Superior temporal gyrus (tissue), 1 donor: ENCODE data around the gene SLC38A9.
A peak's percentile ranks its signal among the peaks of the same experiment; 100 is the strongest.
"Not testable (repeated sequence)": the region's sequence is repeated elsewhere in the genome, so short reads cannot be mapped to it uniquely, and the experiment has no call there.

Source experiments
- DNase-seq: peaks from one replicate; pipeline ENCODE4 v3.0.0-alpha.2; 2016; ENCODE audit errors: extremely low spot score

The SLC38A9 gene

DNA sequence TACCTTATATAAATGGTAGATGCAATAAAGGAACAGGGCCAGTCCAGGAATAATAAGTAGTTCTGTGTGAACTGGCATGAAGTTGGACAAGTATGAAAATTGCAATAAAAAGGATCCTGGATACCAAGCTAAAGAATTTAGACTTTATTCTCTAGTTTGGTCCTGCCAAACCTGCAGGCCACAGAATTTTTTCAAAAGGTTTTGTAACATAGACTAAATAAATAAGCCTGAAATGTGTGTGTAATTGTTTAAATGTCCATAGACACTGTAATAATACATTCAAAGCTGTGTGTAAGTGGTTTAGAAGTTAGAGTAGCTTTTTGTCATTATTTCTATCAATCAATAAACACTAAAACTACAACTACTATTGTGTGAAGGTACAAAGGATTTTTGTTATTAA lies 101.6 kb downstream of the SLC38A9 start:
- peak; percentile 8 for DNase-seq

DNA sequence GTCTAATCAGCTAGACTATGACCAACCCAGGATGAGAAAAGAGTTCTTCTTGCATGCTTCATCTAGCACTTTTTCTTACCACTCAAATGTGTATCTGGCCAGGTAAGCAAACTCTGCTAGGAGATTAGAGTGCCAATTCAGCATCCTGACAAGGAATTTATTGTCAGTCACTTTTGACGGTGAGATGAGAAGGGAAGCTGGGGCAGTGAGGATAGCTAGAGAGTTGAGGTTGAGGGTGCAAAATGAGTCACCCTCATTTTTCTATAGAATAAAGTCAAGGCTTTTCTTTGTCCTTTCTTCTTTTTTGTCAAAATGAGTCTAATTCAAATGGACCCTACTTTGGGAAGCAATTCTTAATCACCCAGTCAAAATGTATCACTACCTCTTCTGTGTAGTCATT lies 102.7 kb downstream of the SLC38A9 start:
- no peak for DNase-seq

DNA sequence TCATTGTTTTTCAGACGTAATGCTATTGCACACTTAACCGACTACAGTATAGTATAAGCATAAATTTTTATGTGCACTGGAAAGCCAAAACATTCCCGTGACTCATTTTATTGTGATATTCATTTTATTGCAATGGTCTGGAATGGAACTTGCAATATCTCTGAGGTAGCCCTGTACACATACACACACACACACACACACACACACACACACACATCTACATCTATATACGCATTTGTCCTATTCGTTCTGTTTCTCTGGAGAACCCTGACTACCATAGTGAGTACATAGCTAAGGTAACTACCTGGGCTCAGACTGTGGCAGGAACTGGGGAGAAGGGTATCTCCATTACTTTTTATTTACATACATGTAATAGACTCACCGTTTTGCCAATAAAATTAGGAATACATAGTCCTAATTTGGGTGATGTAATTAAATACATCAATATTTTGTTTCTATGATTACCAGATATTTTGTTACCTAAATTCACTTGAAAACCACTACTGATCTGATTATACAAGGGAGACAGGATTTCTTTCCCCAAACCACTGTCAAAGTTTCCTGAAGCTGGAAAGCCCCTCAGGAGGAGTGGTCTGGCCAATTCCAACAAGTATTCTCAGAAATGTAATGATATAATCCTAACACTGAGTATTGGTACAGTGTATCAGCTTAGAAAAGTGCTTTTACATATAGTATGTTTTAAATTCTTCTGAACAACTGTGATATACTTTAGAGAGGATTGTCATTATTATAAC lies 103.4 kb downstream of the SLC38A9 start:
- no peak for DNase-seq

DNA sequence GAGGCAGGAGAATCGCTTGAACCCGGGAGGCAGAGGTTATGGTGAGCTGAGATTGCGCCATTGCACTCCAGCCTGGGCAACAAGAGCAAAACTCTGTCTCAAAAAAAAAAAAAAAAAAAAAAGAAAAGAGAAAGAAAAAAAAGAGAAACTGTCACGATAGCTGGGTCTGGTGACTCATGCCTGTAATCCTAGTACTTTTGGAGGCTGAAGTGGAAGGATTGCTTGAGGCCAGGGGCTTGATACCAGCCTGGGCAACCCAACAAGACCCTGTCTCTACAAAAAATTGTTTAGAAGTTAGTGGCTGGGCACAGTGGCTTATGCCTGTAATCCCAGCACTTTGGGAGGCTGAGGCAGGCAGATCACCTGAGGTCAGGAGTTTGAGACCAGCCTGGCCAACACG lies 104.8 kb downstream of the SLC38A9 start:
- DNase-seq = not testable (repeated sequence)

DNA sequence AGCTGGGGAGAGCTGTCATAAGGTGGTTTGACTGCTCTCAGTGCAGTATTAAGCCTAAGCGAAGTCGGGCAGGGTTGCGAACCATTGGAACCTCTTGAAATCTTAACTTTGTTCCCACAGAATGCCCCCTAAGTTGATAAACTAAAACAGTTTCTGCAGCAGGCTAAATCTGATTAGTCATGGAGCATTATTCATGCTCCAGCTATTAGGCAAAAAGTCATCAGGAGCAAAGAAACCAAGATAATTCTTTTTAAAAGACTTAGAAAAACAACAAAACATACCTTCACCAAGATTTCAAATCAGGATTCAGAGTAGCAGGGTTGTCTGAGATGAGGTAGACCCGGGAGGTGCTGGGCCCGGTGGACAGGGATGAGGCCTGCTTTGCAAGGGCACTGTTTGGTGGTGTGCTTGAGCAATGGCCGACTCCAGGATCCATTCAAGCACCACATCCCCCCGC lies 107.5 kb downstream of the SLC38A9 start:
- no peak for DNase-seq

DNA sequence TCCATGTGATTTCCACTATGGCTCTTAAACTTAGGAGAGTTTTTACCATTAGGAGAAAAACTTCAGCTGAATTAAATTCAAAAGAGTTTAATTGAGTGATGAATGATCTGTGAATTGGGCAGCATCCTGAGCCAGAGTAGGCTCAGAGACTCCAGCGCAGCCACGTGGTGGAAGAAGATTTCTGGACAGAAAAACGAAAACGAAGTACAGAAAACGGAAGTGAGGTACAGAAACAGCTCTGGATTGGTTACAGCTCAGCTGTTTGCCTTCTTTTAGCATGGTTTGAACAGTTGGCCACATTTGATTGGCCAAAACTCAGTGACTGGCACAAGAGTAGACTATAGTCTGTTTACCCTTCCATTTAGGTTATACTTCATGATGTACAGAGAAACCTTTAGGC lies 108.2 kb downstream of the SLC38A9 start:
- peak; percentile 90 for DNase-seq

DNA sequence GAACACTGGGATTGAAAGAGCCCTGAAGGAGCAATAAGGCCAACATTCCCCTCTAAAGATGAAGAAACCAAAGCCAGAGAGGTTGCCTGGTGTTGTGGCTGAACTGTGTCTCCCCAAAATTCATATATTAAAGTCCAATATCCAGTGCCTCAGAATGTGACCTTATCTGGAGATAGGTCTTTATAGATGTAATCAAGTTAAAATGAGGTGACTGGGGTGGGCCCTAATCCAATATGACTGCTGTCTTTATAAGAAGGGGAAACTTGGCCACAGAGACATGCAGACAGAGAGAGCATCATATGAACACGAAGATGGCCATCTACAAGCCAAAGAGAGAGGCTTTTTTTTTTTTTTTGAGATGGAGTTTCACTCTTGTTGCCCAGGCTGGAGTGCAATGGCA lies 110.5 kb downstream of the SLC38A9 start:
- DNase-seq = no peak

DNA sequence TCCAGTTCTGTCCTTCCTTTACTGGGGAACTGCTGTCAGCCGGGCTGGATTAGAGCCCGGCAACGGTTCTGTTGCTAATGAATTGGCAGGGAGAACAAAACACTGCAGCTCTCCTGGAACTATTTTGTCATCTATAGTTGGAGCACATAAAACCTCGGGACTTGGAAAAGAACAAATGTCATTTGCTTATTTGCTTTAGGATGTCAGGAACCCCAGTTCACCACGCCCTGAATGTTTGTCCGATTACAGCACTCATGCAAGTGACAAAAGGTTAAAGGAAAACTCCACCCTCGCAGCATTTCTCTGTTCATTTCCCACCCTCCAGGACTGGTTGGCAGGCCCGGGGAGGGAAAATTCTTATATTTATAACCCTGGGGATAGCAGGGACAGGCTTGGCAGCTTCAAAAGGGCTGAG lies 110.9 kb downstream of the SLC38A9 start:
- peak; percentile 87 for DNase-seq

DNA sequence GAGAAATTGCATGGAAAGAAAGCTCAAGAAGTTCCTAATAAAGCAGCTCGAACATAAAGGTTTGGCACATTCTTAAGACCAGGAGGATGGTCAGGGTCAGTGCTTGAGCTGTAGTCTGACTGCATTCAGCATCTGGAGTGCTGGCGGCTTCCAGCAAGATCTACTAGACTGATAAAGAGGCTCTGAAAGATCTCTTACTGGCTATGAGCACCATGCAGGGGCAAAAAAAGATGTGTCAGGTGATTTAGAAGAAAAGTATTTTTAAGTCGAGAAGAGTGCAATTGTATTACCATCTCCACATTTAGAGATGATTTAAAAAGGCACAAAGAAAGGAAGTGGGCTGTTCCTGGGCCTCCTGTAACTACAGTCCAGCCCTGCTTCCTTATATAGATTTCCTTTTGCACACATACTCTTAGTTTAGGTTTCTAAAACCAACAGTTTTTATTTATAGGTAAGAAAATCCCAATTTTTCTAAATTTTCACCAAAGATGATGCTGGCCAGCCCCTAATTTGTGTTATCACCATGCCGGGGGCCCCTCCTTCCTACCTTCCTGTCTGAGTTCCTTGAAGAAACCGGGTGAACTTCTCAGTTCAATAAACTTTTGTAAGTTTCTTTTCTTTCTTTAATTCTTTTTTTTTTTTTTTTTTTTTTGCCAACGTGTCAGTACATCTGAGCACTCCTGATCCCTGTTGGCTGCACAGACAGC lies 111.5 kb downstream of the SLC38A9 start:
- peak; percentile 60 for DNase-seq

DNA sequence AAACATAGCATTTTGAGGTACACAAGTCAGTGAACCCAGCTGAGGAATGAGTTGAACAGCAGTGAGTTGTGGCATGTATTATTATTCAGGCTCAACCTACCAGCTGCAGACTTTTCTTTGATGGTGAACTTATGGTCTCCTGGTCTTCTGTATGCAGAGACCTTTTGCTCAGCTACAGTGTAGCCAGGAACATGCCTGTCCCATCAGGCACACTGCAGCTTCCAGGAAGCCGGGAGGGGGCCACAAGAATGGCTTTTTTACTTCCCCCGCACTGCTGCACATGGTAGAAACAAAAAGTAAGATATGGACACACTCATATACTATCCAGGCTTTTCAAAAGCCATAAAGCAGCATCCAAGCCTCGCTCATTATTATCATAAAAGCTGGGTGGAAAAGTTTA lies 112.0 kb downstream of the SLC38A9 start:
- no peak for DNase-seq

DNA sequence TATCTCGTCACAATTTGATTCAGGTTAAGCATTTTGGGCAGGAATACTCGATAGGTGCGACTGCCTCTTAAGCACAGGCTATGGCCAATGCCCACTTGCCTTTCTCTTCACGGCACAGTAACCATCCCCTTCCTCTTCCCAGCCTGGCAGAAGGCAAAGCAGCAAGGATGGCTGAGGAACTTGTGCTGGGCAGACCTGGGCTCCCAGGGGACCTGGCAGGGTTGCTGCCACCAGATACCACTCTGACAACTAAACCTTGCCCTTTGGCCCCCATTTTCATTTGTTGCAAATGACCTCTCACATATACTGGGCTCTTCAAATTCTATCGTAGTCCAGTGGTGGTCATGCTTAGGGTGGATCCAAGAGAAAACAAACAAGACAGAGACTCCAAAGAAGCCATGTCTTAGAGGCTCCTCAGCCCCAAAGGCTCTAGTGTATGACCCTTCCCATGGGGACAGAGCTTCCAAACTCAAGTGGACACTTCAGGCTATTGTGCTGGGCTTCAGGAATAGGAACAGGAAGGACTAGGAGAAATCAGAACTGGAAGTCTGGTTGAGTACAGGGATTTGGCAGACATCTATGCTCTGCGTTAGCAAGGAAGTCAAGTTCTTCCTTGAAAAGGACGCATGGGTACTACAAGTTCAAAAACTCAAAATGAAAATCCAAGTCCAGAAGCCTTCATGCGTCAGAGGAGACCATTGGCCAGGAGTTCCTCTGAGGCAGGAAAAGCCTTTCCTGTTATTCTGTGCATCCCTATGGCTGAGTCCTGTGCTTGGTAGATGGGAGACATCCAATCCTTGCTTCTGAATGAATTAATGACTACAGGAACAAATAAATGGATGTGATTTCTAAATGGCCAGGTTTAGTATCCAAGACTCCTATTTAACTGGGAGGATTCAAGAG lies 112.7 kb downstream of the SLC38A9 start:
- no peak for DNase-seq

DNA sequence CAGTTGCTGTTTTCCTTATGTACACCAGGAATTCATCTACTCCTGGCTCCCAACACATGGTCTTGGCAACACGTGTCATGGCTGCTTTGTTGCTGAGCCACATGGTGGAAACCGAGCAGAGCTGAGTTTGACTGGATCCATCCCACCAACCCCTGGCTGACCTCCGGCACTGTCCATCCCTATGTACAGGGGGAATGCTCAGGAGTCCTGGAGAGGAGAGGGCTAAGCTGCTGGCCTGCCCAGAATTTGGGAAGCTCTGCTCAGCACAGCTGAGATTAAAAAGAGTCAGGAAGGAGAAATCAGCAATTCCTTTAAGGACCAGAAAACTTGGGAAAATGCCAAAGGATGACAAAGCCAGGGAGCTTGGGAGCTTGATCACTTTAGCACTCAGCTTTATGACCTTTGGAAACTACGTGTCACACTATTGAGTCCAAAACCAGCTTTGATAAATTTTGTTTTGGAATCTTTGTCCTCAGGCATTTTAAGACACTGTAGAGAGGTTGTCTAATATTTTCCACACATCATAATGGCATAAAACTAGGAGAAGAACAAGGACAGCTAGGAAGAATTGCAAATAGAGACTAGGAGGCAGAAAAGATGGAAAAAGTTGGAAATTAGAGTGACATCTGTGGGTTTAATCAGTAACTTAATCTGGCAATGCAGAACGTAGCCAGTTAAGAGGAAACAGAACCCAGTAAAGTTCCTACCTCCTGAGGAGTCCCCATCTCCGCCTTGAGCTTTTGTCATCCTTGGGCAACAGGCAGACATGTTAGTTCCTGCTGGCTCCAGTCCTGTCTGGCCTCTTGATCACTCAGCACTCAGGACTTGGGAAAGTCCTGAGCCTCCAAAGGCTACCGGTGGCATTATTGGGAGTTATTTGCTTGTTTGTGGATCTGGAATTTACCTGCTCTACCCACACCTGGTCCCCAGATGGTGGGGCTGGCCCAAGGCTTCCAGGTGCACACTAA lies 114.8 kb downstream of the SLC38A9 start:
- no peak for DNase-seq

DNA sequence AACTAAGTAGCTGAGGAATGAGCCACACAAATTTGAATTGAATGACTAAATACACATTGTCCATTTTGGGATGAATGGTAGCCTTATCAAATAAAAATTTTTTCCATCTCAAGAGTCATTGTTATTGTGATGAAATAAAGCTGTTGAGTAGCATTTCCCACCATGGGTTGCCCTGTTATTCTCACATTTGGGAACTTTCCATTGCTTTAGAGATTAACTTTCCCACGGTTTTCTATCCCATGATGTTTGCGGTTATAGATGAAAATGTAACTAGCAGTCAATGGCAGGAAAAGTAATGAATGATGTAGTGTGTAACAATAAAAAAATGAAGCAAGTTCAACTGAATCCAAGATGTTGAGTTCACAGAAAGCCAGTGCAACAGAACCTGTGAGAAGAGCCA lies 117.5 kb downstream of the SLC38A9 start:
- DNase-seq = no peak

DNA sequence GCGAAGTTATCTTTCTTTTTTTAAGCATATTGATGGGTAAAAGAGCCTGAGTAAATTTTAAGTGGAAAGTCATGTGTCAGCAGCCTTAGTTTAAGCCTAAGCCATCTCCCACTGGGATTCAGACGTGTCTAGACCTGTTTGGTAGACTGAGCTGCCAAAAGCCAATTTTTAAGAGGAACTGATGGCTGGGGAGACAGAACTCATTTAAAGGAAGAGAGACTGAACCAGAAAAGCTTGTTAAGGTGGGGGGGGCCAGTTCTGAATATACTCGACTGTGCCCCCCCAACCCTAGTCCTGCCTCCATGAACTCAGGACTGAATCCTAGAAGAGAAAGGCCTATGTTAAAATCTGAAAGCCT lies 119.0 kb downstream of the SLC38A9 start:
- no peak for DNase-seq

DNA sequence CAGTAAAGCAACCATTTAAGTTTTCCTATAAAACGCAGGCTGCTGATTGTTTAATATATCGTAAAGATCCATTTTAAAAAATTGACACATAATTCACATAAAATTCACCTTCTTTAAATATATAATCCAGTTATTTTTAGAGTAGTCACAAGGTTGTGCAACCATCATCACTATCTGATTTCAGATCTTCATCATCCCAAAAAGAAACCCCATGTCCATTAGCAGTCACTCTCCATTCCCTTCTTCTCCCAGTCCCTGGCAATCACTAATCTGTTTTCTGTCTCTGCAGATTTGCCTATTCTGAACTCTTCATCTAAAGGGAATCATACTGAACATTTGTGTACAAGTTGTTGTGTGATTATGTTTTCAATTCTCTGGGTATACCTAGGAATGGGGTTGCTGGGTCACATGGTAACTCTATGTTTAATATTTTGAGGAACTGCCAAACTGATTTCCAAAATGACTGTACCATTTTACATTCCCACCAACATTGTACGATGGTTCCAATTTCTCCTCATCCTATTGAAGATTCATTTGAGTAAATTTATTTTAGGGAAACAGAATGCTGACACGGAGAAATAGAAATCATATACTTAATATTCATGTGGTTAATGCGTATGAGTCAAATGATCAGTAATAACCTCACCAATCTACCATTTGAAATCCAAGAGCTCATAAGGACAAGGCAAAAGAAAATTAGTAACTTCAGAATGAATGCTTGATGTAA lies 119.6 kb downstream of the SLC38A9 start:
- DNase-seq = no peak

DNA sequence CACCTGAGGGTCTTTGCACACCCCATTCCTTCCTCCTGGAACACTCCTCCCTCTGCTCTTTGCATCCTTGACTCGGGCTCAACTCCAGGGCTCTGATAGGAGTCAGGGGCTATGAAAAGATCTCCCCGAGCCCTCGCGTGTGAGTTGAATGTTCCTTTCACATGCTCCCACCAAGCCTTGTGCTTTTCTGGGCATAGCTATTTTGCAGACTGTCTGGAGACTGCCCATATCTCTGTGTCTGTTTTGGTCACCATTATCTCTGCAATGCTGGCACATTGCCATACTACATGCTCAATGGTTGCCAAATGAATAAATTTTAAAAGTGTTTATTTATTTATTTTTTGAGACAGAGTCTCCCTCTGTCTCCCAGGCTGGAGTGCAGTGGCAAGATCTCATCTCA lies 120.4 kb downstream of the SLC38A9 start:
- DNase-seq = no peak

DNA sequence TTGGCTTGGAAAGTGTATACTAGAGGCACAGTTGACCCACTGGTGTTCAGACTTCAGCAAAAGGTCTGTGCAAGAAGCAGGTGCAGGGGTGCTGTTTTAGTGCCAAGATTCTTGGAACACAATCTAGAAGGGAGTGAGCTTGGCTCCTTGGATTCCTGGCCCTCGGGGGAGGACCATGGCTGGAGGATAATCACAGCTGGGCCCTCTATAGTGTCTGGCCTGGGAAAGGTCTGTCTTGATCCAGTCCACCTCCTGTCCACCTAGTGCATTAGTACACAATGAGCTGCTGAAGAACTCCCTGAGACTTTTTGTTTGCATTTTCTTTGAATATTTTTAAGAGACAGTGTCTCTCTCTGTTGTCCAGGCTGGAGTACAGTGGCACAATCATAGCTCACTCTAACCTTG lies 126.9 kb downstream of the SLC38A9 start:
- no peak for DNase-seq

DNA sequence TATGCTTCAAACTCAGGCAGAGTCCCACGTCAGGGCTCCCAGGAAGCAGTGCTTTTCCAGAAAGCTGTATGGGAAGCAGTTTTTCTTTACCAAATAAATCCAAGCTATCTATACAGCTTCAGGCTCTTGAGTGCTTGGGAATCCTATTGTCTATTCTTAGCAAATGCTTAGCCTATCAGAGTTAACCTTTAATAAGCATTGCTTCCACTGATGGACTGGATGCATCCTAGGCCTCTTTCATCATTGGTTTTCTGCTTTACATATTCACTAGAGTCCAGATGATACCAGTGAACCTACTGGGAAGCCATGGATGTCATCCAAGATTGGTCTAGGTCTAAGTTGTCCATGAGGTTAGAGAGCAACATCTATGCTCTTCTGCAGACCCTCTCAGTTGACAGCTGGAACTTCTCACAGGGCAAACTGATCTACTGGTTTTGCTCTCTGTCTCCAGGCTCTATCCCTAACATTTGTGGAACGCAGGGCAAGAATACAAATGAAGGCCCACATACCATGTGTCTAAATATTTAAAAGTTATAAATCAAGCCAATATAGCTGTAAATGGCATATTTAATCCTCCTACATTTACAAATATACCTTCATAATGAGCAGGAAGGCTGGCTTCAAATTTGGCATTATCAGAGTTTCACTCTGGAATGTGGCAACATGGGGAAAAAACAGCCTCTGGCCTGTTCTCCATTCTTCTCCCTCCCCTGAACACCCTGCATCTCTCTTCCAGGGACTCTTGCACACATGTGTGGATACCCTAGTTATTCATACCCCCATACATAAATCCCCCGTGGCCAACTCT lies 127.5 kb downstream of the SLC38A9 start:
- DNase-seq = no peak

DNA sequence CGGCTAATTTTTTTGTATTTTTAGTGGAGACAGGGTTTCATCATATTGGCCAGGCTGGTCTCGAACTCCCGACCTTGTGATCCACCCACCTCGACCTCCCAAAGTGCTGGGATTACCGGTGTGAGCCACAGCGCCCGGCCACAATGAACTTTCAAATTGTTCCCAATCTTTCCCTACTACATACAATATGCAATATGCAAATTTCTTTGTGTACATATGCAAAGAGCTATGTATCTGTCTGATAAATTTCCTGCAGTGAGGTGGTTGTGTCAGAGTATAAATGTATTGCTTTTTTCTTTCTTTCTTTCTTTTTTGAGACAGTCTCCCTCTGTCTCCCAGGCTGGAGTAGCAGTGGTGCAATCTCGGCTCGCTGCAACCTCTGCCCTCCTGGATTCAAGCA lies 128.5 kb downstream of the SLC38A9 start:
- DNase-seq = no peak

DNA sequence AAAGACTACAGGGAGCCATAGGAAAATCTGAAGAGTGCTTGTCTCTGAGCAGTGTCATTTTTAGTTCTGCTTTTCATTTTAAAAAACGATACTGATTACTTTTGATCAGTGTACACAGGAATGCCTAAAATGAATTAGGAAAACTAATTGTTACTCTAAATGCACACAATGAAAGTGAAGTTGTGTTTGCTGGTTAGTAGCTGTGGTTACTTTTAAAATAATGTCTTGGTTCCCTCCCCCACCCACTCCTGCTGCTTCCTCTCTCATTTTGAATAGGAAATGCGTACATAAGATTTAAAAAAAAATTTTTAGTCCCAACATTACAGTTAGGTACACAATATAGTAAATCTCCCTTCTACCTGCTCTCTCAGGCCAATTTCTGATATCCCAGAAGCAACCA lies 129.9 kb downstream of the SLC38A9 start:
- no peak for DNase-seq
